Type B pancreatic cell (in vitro differentiated cells): ENCODE results near the gene TP53I11. TPM values are rescaled to one million over a fixed set of nuclear protein-coding genes. Genes with fewer than 3 reads are reported as not detected.

Experiments
- DNase-seq: peaks from one replicate; pipeline ENCODE4 v3.0.0; 2021; ENCODE audit warnings: mixed read lengths; ENCODE audit not compliant: unreplicated experiment; ENCODE audit errors: extremely low spot score
- H3K27ac Mint-ChIP-seq: 2 replicates; pipeline ENCODE4 v1.8.0; 2021; ENCODE audit warnings: mild to moderate bottlenecking, mixed read lengths
- H3K27me3 Mint-ChIP-seq: 2 replicates; pipeline ENCODE4 v1.8.0; 2021; ENCODE audit warnings: mixed read lengths
- H3K36me3 Mint-ChIP-seq: 2 replicates; pipeline ENCODE4 v1.8.0; 2021; ENCODE audit warnings: mixed read lengths
- H3K4me1 Mint-ChIP-seq: one replicate; pipeline ENCODE4 v1.8.0; 2021; ENCODE audit warnings: mixed read lengths; ENCODE audit not compliant: unreplicated experiment
- H3K4me3 Mint-ChIP-seq: 2 replicates; pipeline ENCODE4 v1.8.0; 2021; ENCODE audit warnings: mild to moderate bottlenecking, mixed read lengths
- H3K9me3 Mint-ChIP-seq: 2 replicates; pipeline ENCODE4 v1.8.0; 2021; ENCODE audit warnings: mixed read lengths
- CTCF ChIP-seq: fragments of 200-600 bp; sonication (generic); conservative IDR thresholded peaks from 2 replicates; pipeline ENCODE4 v1.5.0; 2021; ENCODE audit warnings: antibody characterized with exemption, mild to moderate bottlenecking
- total RNA-seq: library from RNA; stranded (reverse); gene quantifications from 2 replicates; pipeline ENCODE4 v1.2.1, GENCODE V29; 2021; ENCODE audit warnings: low replicate concordance

TP53I11 gene
- total RNA-seq, 1 donor from 2014 or later: 72.4 TPM

GRCh38 chr11:44915621-44916020, 35.1 kb downstream of the TP53I11 start:
- no peak for DNase-seq
- Mint-ChIP-seq H3K27ac (no peak overlapping the region), H3K4me1 (peaks cover 10% of the 10 kb centered on the region), H3K27me3 (no peaks in the 10 kb centered on the region), H3K9me3 (no peaks in the 10 kb centered on the region), H3K4me3 (no peak overlapping the region), H3K36me3 (no peaks in the 10 kb centered on the region)
- no peak for TF ChIP-seq CTCF

GRCh38 chr11:44915004-44915403, 35.7 kb downstream of the TP53I11 start:
- DNase-seq: no peak
- H3K27ac Mint-ChIP-seq: no peak overlapping the region
- H3K27me3 Mint-ChIP-seq: no peaks in the 10 kb centered on the region
- peaks cover 10% of the 10 kb centered on the region for H3K4me1 Mint-ChIP-seq
- no peak for TF ChIP-seq CTCF
- H3K36me3 Mint-ChIP-seq: no peaks in the 10 kb centered on the region
- no peaks in the 10 kb centered on the region for H3K9me3 Mint-ChIP-seq
- H3K4me3 Mint-ChIP-seq: no peak overlapping the region

GRCh38 chr11:44914105-44914504, 36.6 kb downstream of the TP53I11 start:
- Mint-ChIP-seq H3K9me3 (no peaks in the 10 kb centered on the region), H3K27me3 (no peaks in the 10 kb centered on the region), H3K4me1 (peaks cover 10% of the 10 kb centered on the region), H3K27ac (no peak overlapping the region), H3K36me3 (no peaks in the 10 kb centered on the region), H3K4me3 (no peak overlapping the region)
- no peak for TF ChIP-seq CTCF
- no peak for DNase-seq

GRCh38 chr11:44913502-44913901, 37.2 kb downstream of the TP53I11 start:
- H3K9me3 Mint-ChIP-seq: no peaks in the 10 kb centered on the region
- H3K27ac Mint-ChIP-seq: no peak overlapping the region
- no peak for TF ChIP-seq CTCF

GRCh38 chr11:44912270-44912987, 38.3 kb downstream of the TP53I11 start:
- Mint-ChIP-seq H3K27me3 (no peaks in the 10 kb centered on the region), H3K4me1 (peaks cover 10% of the 10 kb centered on the region), H3K9me3 (no peaks in the 10 kb centered on the region), H3K4me3 (peak overlapping the region; percentile 31), H3K36me3 (no peaks in the 10 kb centered on the region), H3K27ac (no peak overlapping the region)
- TF ChIP-seq CTCF: no peak
- no peak for DNase-seq

More at GRCh38 chr11:44913502-44913901, 37.2 kb downstream of the TP53I11 start:
- DNase-seq: no peak
- Mint-ChIP-seq H3K4me1 (peaks cover 10% of the 10 kb centered on the region), H3K36me3 (no peaks in the 10 kb centered on the region), H3K4me3 (no peak overlapping the region), H3K27me3 (no peaks in the 10 kb centered on the region)
